22Rv1 (cell line): ENCODE measurements around the gene CES5A.

ENCODE experiments used
- CTCF ChIP-seq: fragments of 450-650 bp; IDR thresholded peaks from 2 replicates; pipeline ENCODE4 v1.5.1; 2017; ENCODE audit warnings: mild to moderate bottlenecking
- ZFX ChIP-seq: fragments of 450-650 bp; IDR thresholded peaks from 2 replicates; pipeline ENCODE4 v1.6.1; 2017; ENCODE audit warnings: antibody characterized with exemption, borderline replicate concordance

- no peak for TF ChIP-seq CTCF
- no peak for TF ChIP-seq ZFX
These were observed 41.1 kb downstream of the CES5A start for GRCh38 chr16:55834049-55834448.
